ENCODE results near the gene HOMER3.

- TF ChIP-seq REPIN1 (tag by site-specific recombination; IDR thresholded peaks at IDR 0.05; ENCODE audit: low read depth): no peak
- TF ChIP-seq, protein P1, sequence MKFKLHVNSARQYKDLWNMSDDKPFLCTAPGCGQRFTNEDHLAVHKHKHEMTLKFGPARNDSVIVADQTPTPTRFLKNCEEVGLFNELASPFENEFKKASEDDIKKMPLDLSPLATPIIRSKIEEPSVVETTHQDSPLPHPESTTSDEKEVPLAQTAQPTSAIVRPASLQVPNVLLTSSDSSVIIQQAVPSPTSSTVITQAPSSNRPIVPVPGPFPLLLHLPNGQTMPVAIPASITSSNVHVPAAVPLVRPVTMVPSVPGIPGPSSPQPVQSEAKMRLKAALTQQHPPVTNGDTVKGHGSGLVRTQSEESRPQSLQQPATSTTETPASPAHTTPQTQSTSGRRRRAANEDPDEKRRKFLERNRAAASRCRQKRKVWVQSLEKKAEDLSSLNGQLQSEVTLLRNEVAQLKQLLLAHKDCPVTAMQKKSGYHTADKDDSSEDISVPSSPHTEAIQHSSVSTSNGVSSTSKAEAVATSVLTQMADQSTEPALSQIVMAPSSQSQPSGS (tag by site-specific recombination; IDR thresholded peaks at IDR 0.05; ENCODE audit: low read depth): no peak
- TF ChIP-seq ZNF175 (tag by site-specific recombination; IDR thresholded peaks at IDR 0.05): no peak
These were observed 54.0 kb downstream of the HOMER3 start for GRCh38 chr19:18886972-18887371.

All from HEK293 (cell line).